ENCODE measurements around the gene SPDYE4.
"Not testable (repeated sequence)": the region's sequence is repeated elsewhere in the genome, so short reads cannot be mapped to it uniquely, and the experiment has no call there.

Gene SPDYE4, protein sequence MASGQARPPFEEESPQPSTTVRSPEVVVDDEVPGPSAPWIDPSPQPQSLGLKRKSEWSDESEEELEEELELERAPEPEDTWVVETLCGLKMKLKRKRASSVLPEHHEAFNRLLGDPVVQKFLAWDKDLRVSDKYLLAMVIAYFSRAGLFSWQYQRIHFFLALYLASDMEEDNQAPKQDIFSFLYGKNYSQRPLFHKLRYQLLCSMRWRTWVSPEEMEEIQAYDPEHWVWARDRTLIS

GRCh38 chr17:8758137-8758596, at the start of gene SPDYE4:
TSS of gene SPDYE4 (minus strand) at chr17:8758546. CDS start at chr17:8758382, 164 bp downstream.
- no peak for DNase-seq (ENCODE audit: low read depth in 3 of 3)

GRCh38 chr17:8806926-8807550, 48.7 kb upstream of the SPDYE4 start:
- DNase-seq (ENCODE audit: low read depth in 3 of 3), result no peak

- no peak for DNase-seq (ENCODE audit: low read depth in 3 of 3)
Observed at GRCh38 chr17:8806253-8806925, 48.0 kb upstream of the SPDYE4 start.

- DNase-seq (ENCODE audit: low read depth in 3 of 3), result not testable (repeated sequence)
Observed at GRCh38 chr17:8805396-8805795, 47.0 kb upstream of the SPDYE4 start.

DNA sequence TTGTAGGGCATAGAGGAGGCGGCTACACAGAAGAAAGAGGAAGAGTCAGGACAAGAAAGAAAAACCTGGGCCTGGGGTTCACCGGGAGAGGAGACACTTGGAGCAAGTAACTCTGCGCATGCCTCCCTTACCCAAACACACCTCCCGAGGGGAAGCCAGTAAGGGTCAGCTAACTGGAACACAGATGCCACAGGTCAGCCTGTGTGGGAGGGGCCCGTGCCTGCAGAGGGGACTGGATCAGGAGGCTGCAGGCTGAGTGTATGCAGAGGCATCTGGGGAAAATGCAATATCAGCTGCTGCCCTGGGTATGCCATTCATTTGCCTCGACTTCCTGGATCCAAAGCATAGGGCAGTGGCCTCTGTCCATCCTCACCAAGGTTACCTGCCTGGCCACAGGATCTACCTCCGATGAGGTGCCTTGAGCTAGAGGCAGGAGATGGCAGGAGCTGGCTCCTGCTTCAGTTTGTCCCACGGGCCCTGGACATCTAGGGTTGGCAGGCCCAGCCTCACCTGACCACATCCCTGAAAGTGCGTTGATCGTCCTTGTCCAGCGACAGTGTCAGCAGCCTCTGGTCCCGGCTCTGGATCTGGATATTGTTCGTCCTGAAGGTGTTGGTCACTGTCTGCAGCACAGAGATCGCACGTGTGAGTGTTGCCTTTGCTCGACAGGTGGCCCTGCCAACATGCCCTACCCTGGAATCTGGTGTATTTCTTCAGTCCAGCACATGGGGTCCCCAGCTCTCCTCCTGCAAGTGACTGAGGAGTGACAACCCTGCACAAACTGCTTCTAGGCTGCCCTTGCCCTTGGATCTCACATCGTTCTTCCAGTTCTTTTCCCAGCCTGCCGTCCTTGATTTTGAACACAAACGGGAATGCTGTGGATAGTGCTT, 45.4 kb upstream of the SPDYE4 start:
- DNase-seq (ENCODE audit: low read depth in 3 of 3), result no peak

DNA sequence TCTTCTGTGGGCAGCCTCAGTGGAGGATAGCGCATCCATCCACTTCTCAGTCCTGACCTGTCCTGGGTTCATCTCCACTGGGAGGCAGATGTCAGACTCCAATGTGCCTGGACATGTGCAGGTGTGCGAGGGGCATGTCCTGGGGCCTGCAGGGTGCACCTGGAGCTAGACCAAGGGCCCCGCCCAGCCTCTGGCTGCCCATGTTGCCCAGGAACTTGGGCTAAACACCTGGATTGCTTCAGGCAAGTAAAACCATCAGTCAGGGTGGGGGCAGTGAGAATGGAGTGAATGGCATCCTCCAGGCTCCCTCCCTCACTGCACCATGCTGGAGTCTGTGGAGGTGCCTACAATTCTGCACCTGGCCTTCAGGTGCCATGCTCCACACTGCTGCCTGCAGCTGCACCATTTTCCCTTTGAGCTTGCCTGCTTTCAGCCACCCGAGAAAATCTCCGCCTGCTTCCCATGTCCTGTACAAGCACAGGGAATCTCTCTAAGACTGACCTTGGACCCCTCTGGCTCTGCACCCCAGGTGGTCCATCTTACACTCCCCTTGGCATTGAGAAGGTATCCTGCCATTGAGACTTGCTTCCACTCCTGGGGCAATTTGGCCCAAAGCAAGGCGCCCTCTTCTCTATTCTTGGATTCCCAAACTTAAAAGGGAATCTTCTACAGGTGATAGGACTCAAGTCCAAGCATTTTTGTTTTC, 42.9 kb upstream of the SPDYE4 start:
- DNase-seq (ENCODE audit: low read depth in 3 of 3), result no peak

DNA sequence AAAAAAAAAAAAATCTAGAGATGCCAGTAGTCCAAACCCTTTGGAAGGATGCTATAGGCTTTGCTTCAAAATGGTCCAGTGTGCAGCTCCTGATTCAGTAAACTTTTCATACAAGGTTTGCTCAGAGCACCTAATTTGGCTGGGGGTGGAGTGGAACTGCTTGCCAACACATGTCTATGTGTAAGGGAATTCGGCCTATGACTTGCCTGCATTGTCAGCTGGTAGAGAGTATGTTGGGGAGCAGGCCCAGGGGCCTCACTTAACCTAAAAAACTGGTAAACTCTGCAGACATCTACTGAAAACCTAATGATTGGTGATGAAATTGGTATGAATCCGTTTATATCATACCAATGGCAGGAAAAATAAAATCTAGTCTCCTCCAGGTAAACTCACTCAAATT, 42.3 kb upstream of the SPDYE4 start:
- no peak for DNase-seq (ENCODE audit: low read depth in 3 of 3)

DNA sequence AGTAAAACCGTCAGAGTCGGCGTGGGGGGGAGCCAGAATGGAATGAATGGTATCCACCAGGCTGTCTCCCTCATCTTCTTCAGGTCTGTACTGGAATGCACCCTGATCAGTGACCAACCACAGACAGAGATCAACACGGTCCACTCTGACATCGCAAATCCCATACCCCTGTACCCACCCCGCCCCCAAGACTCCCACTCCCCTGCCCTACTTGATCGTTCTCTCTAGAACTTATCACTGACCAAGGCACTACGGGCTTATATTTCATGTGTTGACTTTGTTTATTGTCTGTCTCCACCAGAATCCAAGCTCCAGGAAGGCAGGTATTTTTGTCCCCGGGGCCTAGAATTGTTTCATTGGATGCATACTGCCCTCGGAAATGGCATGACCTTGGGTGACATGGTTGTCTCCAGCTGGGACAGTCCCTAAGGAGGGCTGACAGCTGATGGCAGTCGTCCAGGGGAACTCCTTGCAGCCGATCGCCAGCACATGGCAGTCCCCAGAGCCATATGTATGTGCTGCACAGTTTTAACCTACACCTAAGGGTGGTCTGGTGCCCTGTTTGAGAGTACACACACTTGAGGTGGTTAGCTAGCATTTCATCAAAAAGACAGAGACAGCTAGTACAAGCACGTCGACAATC, 41.3 kb upstream of the SPDYE4 start:
- no peak for DNase-seq (ENCODE audit: low read depth in 3 of 3)

DNA sequence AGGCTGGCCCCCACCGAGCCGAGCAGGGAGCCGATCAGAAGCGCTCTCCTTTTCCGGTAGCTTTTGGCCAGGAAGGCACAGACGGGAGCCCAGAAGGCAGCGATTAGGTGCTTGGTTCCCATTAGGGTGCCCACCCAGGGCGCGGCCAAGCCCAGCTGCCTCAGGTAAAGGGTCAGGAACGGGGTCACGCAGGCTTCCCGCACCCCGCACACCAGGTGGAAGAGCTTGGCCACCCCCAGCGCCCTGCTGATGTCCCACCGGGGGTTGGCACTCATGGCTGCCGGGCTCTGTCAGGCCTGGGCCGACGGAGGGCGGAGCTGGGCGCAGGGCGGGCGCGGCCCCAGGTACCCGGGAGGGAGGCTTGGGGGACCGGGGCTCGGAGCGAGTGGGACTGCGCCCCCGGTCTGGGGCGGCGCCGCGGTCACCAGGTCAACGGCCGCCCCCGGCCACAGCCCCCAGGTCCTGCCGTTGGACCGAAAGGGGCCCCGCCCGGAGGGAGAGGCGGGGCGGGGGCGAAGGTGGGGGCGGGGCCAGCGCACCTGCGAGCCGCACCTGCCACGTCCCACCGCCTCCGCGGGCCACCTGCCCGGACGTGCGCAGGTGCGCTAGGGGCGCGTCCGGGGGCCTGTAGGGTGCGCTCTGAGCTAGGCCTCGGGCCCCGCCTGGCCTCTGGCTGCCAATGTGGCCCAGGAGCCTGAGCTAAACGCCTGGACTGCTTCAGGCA, 40.7 kb upstream of the SPDYE4 start, which contains the start of gene MFSD6L:
MFSD6L (minus strand) TSS at position 520 of the 724 bp plus-strand sequence; CDS start at position 275, 245 bp downstream.
- DNase-seq (ENCODE audit: low read depth in 3 of 3), result no peak

DNA sequence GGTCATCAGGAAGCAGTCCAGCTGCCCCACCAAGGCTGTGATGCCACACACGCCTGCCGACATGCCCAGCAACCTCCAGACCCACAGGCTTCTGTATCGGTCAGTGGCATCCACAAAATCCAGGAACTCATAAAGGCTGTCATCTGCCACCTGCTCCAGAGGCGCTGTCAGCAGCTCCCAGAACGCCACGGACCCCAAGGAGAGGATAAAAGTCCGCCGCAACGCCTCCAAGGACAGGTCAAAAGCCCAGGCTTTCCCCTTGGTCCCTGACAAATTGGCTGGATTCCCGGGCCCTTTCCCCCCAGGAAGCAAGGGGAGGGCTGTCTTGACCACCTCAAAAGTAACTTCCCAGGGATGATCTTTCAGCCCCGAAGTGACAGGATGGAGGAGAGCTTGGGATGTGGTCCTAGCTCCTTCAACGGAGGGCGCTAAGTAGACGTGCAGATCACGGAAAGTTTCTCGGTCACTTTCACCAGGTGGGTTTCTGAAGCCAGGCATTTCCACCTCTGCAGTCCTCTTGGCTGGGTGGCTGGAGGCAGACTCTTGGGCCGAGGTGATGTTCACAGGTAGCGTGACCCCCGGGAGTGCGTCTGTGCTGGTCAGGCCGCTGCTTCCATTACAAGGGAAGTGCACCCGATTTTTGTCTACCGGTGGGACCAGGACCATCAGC, 40.0 kb upstream of the SPDYE4 start:
- DNase-seq (ENCODE audit: low read depth in 3 of 3), result no peak

GRCh38 chr17:8797621-8798175, 39.4 kb upstream of the SPDYE4 start:
- no peak for DNase-seq (ENCODE audit: low read depth in 3 of 3)

DNA sequence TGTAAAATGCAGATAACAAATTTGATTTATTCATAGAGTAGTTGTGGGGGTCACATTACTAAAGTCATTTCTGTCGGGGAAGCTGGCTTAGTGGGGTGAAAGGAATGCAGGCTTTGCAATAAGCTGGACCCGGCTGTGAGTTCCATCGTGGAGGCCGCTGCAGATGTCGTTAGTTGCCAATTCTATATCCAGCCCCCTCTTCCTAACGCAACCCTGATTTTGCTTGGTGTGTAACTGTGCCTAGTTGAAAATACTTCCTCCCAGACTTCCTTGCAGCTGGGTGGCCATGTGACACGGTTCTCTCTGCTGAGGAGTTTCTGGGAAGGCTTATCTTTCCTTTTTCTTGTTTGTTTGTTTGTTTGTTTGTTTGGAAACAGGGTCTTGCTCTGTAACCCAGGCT, 36.3 kb upstream of the SPDYE4 start:
- DNase-seq (ENCODE audit: low read depth in 3 of 3), result no peak

DNA sequence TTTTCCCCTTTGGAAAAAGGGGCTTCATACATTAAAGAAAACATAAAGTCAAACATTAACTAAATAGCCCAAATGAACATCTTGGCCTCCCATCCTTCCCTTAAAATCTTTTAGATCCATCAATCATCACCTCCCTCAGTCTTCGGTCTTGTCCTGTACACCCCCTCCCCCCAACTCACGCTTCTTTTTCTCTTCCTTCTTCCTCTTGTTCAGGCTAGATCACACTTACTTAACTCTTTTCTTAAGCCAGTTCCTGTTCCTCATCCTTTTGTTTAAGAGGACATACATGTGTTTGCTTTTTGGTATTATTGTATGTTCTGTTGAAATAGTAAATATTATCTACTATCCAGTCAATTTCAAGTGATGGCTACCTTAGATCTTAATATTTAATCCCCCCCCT, 35.3 kb upstream of the SPDYE4 start:
- DNase-seq (ENCODE audit: low read depth in 3 of 3), result no peak

GRCh38 chr17:8792646-8793045, 34.3 kb upstream of the SPDYE4 start:
- no peak for DNase-seq (ENCODE audit: low read depth in 3 of 3)

GRCh38 chr17:8791910-8792270, 33.5 kb upstream of the SPDYE4 start:
- no peak for DNase-seq (ENCODE audit: low read depth in 3 of 3)

DNA sequence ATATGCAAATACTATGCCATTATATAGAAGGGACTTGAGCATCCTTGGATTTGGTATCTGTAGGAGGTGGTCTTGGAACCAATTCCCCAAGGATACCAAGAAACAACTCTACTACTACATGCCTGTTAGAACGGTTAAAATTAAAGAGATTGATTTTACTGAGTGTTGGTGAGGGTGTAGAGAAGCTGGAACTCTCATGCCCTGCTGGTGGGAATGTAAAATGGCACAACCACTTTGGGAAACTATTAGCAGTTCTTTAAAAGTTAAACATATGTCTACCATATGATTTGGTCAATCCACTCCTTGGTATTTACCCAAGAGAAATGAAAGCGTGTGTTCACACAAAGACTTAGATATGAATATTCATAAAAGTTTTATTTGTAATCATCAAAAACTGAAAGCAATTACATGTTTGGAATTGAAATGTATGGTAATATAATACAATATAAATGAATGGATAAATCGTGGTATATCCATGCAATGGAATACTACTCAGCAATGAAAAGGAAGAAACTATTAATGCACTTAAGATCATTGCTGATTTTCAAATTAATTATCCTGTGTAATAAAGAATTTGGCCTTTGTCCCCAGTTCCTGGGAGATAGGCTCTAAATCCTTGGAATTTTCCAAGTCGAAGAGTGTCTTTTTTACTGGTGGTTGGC, 33.0 kb upstream of the SPDYE4 start:
- DNase-seq (ENCODE audit: low read depth in 3 of 3), result no peak

- DNase-seq (ENCODE audit: low read depth in 3 of 3), result no peak
Observed at GRCh38 chr17:8789743-8790142, 31.4 kb upstream of the SPDYE4 start.

DNA sequence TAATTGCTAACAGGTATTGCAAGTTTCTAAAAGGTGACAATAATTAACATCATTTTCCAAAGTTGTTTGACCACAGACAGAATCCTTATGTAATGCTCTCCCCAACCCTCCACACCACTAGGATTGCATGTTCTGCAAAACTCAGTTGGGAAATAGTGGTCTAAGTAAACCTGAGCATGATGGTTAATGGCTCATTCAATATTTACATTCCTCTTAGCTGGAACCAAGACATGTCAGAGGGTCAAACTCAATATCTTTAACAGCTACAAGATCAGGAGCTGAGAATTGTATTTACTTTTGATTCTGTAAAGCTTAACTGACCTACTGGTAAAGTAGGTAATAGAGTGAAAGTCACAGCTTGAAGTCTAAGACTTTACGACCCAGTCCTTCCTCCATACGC, 30.7 kb upstream of the SPDYE4 start:
- no peak for DNase-seq (ENCODE audit: low read depth in 3 of 3)

All from stimulated activated CD4-positive, alpha-beta T cell treated with anti-CD3 and anti-CD28 coated beads, TNF-alpha, amount 100 ng/mL, for 4 hours (primary cell).